K562 (cell line): ENCODE results near the gene TMEM120A. TPM values are rescaled to one million over a fixed set of nuclear protein-coding genes. Genes with fewer than 3 reads are reported as not detected.
A peak's percentile ranks its signal among the peaks of the same experiment; 100 is the strongest.

Experiments used
- ATAC-seq: fragments of 200-7000 bp; cut with Tn5 transposase; 3 replicates; pipeline ENCODE4 v1.9.1; 2020; ENCODE audit warnings: moderate library complexity
- BruUV-seq: library from RNA; stranded (reverse); fragments of 400-500 nt; replicated peaks from 2 replicates; lab custom pipeline; 2021; lab: Mats Ljungman, UMichigan
- CTCF ChIA-PET: fragments of 300-600 bp; formaldehyde crosslinking; extraction: SDS; loops from one replicate; lab custom pipeline; 2021; ENCODE audit warnings: low intra/inter-chr PET ratio; lab: Yijun Ruan, JAX
- POLR2A ChIA-PET: fragments of 300-600, 350-650 bp; sonication (Branson Sonifier 250); formaldehyde crosslinking; extraction: SDS; loops from one replicate; lab custom pipeline; 2021; ENCODE audit warnings: antibody characterized with exemption, inconsistent platforms; lab: Yijun Ruan, JAX
- DNase-seq, 4 experiments: peaks; one replicate each; pipeline versions ENCODE4 v3.0.0 to v3.0.0-alpha.2; 2011 to 2018; ENCODE audit warnings: low spot score in 3 of 4, mixed read lengths in 3 of 4; ENCODE audit errors: extremely low read depth in 1 of 4
- FAIRE-seq: peaks from 2 replicates; lab custom pipeline; 2011; peaks lifted over from hg19 to GRCh38; lab: Jason Lieb, UNC
- H2AFZ ChIP-seq: 2 replicates; pipeline ENCODE4 v1.6.0; 2011; ENCODE audit warnings: low read depth, low read length, control low read depth, inconsistent platforms
- H3K27ac ChIP-seq: fragments of 200-600 bp; 3 replicates; pipeline ENCODE4 v1.8.0; 2011; ENCODE audit warnings: low read depth, mild to moderate bottlenecking, control low read depth, inconsistent platforms, low read length, moderate library complexity, mixed read lengths; ENCODE audit errors: extremely low read depth
- H3K27me3 ChIP-seq, 2 experiments: fragments of 300-600 bp in 1 of 2; 2 replicates in 1 of 2; 3 replicates in 1 of 2; pipeline versions ENCODE4 v1.6.0 to v1.8.0; 2011; ENCODE audit warnings: inconsistent platforms in 2 of 2, low read length in 2 of 2, mild to moderate bottlenecking in 1 of 2, mixed read lengths in 1 of 2, moderate library complexity in 1 of 2; ENCODE audit not compliant: control insufficient read depth in 2 of 2, insufficient read depth in 2 of 2
- H3K36me3 ChIP-seq: fragments of 300-600 bp; 3 replicates; pipeline ENCODE4 v1.8.0; 2011; ENCODE audit warnings: mild to moderate bottlenecking, low read length, inconsistent platforms; ENCODE audit not compliant: control insufficient read depth, insufficient read depth
- H3K4me1 ChIP-seq, 2 experiments: fragments of 200-600 bp in 1 of 2; replicated peaks in 1 of 2; 2 replicates in 1 of 2; 3 replicates in 1 of 2; pipeline versions ENCODE4 v1.5.1 to v1.8.0; 2011; ENCODE audit warnings: inconsistent platforms in 2 of 2, low read length in 2 of 2, mild to moderate bottlenecking in 1 of 2, mixed read lengths in 1 of 2, moderate library complexity in 1 of 2; ENCODE audit not compliant: control insufficient read depth in 2 of 2, insufficient read depth in 2 of 2
- H3K4me2 ChIP-seq: 2 replicates; pipeline ENCODE4 v1.6.1; 2011; ENCODE audit warnings: low read length, control low read depth, inconsistent platforms, mixed read lengths; ENCODE audit not compliant: insufficient read depth
- H3K4me3 ChIP-seq: fragments of 200-600 bp; sonication (generic), shearing (Covaris generic); 2 replicates; pipeline ENCODE4 v1.5.1; 2016; ENCODE audit warnings: control low read depth, inconsistent platforms
- H3K79me2 ChIP-seq: fragments of 200-600 bp; 3 replicates; pipeline ENCODE4 v1.8.0; 2011; ENCODE audit warnings: low read length, inconsistent platforms; ENCODE audit not compliant: control insufficient read depth, insufficient read depth
- H3K9ac ChIP-seq, 2 experiments: 2 replicates each; pipeline versions ENCODE4 v1.6.0 to v1.6.1; 2011; ENCODE audit warnings: low read depth in 2 of 2, low read length in 2 of 2, control low read depth in 1 of 2, inconsistent platforms in 1 of 2, mild to moderate bottlenecking in 1 of 2, mixed read lengths in 1 of 2; ENCODE audit not compliant: insufficient read depth in 1 of 2
- H3K9me1 ChIP-seq: one replicate; pipeline ENCODE4 v1.6.0; 2011; ENCODE audit warnings: inconsistent platforms, mild to moderate bottlenecking, low read length, moderate library complexity; ENCODE audit not compliant: control insufficient read depth, insufficient read depth
- H3K9me3 ChIP-seq: replicated peaks from 2 replicates; pipeline ENCODE4 v1.5.1; 2011; ENCODE audit warnings: low read depth, low read length, inconsistent platforms; ENCODE audit not compliant: control insufficient read depth, insufficient read depth
- H4K20me1 ChIP-seq: replicated peaks from 2 replicates; pipeline ENCODE4 v1.6.1; 2011; ENCODE audit warnings: low read length, inconsistent platforms, mixed read lengths; ENCODE audit not compliant: control insufficient read depth, insufficient read depth
- ATF4 ChIP-seq: fragments of 450-650 bp; formaldehyde crosslinking; IDR thresholded peaks from 2 replicates; pipeline ENCODE4 v1.4.0; 2022; ENCODE audit warnings: mild to moderate bottlenecking, moderate library complexity
- BHLHE40 ChIP-seq: IDR thresholded peaks from 2 replicates; pipeline ENCODE4 v1.6.1; 2011; ENCODE audit warnings: low read length, improper control_type of control experiment
- FOXK2 ChIP-seq, 2 experiments: fragments of 450-650 bp; IDR thresholded peaks in 1 of 2; conservative IDR thresholded peaks in 1 of 2; 2 replicates each; pipeline ENCODE4 v1.6.1; 2016; ENCODE audit warnings: low read depth in 2 of 2, mild to moderate bottlenecking in 1 of 2
- MGA ChIP-seq: fragments of 450-650 bp; IDR thresholded peaks from 2 replicates; pipeline ENCODE4 v1.6.1; 2016; ENCODE audit warnings: mild to moderate bottlenecking, moderate library complexity
- MNT ChIP-seq, 2 experiments: fragments of 450-650 bp; conservative IDR thresholded peaks; 2 replicates each; pipeline ENCODE4 v1.6.1; 2017; ENCODE audit warnings: mild to moderate bottlenecking in 2 of 2, moderate library complexity in 2 of 2
- ZNF764 ChIP-seq: fragments of 250-450 bp; sonication (Bioruptor Pico); IDR thresholded peaks from 2 replicates; pipeline ENCODE4 v1.4.0; 2020; ENCODE audit warnings: low read depth, mild to moderate bottlenecking, moderate library complexity
- WGBS: fragments of 100-300 bp; shearing (Covaris generic); methylation state at CpG from one replicate; pipeline ENCODE4 v1.1.6; 2016; ENCODE audit warnings: low coverage, mixed read lengths; ENCODE audit not compliant: insufficient coverage; ENCODE audit errors: missing lambda C conversion rate; 5-methylcytosine and 5-hydroxymethylcytosine counted together
- in situ Hi-C: fragments of 300-500 bp; cut with MboI; formaldehyde crosslinking; loops from 4 replicates; pipeline ENCODE4 v1.15.0; 2018; ENCODE audit warnings: inconsistent platforms, mixed read lengths
- intact Hi-C: fragments of 100-400 bp; cut with micrococcal nuclease; formaldehyde crosslinking; loops from 2 replicates; pipeline ENCODE4 v1.14.2; 2022
- polyA plus RNA-seq, 8 experiments: library from polyadenylated mRNA; depleted of rRNA in 4 of 8; stranded (reverse) in 5 of 8; unstranded in 3 of 8; fragments of >200 nt; fragmentation: Nextera tagmentation in 2 of 8; fragmentation: Illumina TruSeq in 1 of 8; extraction: Ambion mirVana in 2 of 8; extraction: Trizol in 1 of 8; gene quantifications; 2 replicates each; pipeline versions ENCODE4 v1.2.1 to v1.2.3, GENCODE V29; 2011 to 2014; ENCODE audit warnings: inconsistent platforms in 1 of 8, missing spikeins in 1 of 8
- total RNA-seq, 7 experiments: library from RNA; depleted of rRNA in 6 of 7; stranded (reverse); fragments of >200 nt in 6 of 7; fragmentation: Illumina TruSeq in 2 of 7; extraction: Trizol in 2 of 7; gene quantifications; 2 replicates each; pipeline versions ENCODE4 v1.2.1 to v1.2.3, GENCODE V29; 2011 to 2021; ENCODE audit warnings: low replicate concordance in 1 of 7

Gene TMEM120A
- total and polyA plus RNA-seq, 9 of the 15 experiments (the other 6 are each of a cell fraction or from before 2014, with no cell fraction given), result 2.3 to 90.2 (median 22.9) TPM

DNA sequence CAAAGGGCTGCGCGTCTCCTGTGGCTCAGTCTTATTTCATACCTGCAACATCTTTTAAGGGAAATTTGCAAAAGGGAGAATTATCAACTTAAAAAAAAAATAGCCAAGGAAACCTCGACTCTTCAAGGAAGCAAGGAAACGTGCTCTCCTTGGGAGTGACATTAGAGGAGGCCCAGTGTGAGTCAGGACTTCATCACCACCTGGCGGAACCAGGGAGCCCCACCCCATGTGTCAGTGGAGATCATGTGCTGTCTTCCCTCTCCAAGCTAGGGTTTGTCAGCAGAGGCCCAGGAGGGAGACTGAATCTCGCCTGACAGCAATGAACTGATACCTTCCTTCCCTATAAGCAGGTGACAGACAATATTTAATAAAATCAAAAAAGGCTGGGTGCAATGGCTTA lies 50.5 kb downstream of the TMEM120A start:
- ChIA-PET CTCF (no interaction called here), POLR2A (no interaction called here)
- H3K9me3 ChIP-seq, result no peaks in the 10 kb centered on the region
- ATAC-seq (peak; percentile 56), DNase-seq (peak; percentile 44 to 61 (median 48)), FAIRE-seq (no peak)
- no TSS peak for BruUV-seq
- no peak overlapping the region for H3K4me2 ChIP-seq
- intact Hi-C loops, result no loop called here
- H3K36me3 ChIP-seq, result peaks cover 18% of the 10 kb centered on the region; the same call in 2 of the 3 replicates
- H3K4me3 ChIP-seq, result no peak overlapping the region
- no peak overlapping the region for H3K27ac ChIP-seq
- peaks cover 21% of the 10 kb centered on the region for H3K79me2 ChIP-seq
- in situ Hi-C loops, result no loop called here
- peaks cover 5% of the 10 kb centered on the region; the same call in 1 of the 2 replicates for H4K20me1 ChIP-seq
- no peak overlapping the region for H2AFZ ChIP-seq
- no peak overlapping the region for H3K9ac ChIP-seq
- H3K4me1 ChIP-seq, result peaks cover 0 to 20% of the 10 kb centered on the region in 2 experiments; a peak in 4 of 5 replicates
- peaks cover 5% of the 10 kb centered on the region for H3K9me1 ChIP-seq
- no peaks in the 10 kb centered on the region for H3K27me3 ChIP-seq
- 62% methylated on average over 6 of the region's 6 CpGs for WGBS
- no peak for TF ChIP-seq ZNF764 (CRISPR knock-in tag)
- TF ChIP-seq ATF4, result no peak
- TF ChIP-seq MNT (conservative IDR thresholded peaks at IDR 0.05), result peak; percentile 16 to 59; a peak in 2 of 4 replicates
- TF ChIP-seq BHLHE40, result peak; percentile 56; the same call in 1 of the 2 replicates
- TF ChIP-seq MGA, result peak; percentile 71
- peak in 1 of 2 experiments; percentile 37; a peak in 1 of 4 replicates for TF ChIP-seq FOXK2 (conservative IDR thresholded peaks at IDR 0.05 in 1 of 2, IDR thresholded peaks at IDR 0.05 in 1 of 2; ENCODE audit: low read depth in 2 of 2)
